Stimulated activated CD8-positive, alpha-beta memory T cell treated with anti-CD3 and anti-CD28 coated beads, Interleukin-4, amount 100 ng/mL, for 4 hours (primary cell): Measurements from ENCODE around the gene TKTL2.
"Not testable (repeated sequence)": the region's sequence is repeated elsewhere in the genome, so short reads cannot be mapped to it uniquely, and the experiment has no call there.

ENCODE experiments used
- DNase-seq, 2 donors: peaks; one replicate each; pipeline ENCODE4 v3.0.0-alpha.2; 2020; ENCODE audit warnings: low read depth in 2 of 2, low spot score in 1 of 2

The TKTL2 gene

DNA sequence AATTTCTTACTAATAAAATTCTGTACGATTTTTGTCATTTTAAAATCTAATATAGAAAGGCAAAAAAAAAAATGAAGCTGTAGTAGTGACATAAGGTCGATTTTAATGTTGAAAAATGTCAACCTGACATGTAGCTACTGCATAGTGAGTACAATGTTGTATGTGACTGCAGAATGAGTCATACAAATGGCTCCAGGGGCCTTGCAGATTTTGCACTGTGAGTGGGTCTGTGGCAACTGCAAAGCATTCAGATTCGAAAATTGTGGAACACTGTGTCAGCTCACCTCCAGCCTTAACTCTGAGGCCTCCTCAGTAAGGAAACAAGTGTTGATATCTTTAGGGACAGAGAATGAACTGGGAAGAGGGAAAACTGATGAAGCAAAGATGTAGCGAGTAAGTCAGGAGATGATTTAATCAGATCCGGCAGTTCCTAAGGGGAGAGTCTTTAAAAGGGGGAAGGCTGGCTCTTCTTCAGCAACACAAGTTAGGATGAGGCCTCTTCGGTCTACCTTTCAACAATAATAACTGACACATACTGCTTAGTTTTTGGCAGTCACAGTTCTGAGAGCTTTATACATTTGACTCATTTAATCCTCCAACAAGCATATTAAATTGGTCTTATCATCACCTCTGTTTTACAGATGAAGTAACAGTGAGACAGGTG is 24.9 kb downstream of the TKTL2 start:
- no peak for DNase-seq

DNA sequence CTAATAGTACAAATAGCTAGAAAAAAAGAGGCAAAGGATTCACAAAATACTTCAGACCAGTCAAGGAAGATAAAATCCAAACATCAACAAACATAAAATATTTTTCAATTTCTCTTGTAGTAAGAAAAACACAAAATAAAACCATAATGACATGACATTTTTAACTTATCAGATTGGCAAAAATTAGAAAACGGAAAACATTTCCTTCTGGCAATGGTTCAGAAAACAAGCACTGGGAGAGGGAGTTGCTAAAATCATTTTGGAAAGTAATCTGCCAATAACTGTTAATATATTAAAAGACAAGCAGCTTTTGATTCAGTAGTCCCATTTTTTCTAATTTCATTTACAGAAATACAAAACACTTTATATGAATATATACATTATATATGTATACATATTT is 26.1 kb downstream of the TKTL2 start:
- no peak for DNase-seq

DNA sequence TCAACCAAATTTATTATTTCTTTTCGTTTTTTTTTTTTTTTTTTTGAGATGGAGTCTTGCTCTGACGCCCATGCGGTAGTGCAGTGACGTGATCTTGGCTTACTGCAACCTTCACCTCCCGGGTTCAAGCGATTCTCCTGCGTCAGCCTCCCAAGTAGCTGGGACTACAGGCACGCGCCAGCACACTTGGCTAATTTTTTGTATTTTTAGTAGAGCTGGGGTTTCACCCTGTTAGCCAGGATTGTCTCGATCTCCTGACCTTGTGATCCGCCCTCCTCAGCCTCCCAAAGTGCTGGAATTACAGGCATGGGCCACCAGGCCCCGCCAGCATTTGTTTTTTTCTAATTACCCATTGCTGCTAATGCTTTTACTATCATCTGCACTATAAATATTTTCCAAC is 26.5 kb downstream of the TKTL2 start:
- DNase-seq = not testable (repeated sequence)

DNA sequence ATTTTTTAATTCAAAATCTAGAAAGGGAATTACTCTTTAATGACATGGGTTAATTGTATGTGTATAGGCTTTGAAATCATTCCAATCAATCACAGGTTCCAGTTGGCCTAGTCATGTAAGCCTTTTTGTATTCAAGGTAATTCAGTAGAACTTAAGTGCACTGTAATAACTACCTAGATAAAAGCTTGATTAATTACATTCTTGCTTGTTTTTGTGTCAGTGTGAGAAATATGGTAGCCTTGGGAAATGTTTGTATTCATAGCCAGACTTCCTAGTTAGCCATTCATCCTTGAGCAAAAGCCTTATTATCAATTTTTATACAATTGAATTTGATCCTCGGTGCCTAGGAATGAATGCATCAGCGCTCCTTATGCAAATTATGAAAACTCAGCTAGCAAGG is 33.5 kb downstream of the TKTL2 start:
- DNase-seq = no peak
